ENCODE data around the gene PDE1C.
"Not testable (repeated sequence)": the region's sequence is repeated elsewhere in the genome, so short reads cannot be mapped to it uniquely, and the experiment has no call there.

Gene PDE1C

DNA sequence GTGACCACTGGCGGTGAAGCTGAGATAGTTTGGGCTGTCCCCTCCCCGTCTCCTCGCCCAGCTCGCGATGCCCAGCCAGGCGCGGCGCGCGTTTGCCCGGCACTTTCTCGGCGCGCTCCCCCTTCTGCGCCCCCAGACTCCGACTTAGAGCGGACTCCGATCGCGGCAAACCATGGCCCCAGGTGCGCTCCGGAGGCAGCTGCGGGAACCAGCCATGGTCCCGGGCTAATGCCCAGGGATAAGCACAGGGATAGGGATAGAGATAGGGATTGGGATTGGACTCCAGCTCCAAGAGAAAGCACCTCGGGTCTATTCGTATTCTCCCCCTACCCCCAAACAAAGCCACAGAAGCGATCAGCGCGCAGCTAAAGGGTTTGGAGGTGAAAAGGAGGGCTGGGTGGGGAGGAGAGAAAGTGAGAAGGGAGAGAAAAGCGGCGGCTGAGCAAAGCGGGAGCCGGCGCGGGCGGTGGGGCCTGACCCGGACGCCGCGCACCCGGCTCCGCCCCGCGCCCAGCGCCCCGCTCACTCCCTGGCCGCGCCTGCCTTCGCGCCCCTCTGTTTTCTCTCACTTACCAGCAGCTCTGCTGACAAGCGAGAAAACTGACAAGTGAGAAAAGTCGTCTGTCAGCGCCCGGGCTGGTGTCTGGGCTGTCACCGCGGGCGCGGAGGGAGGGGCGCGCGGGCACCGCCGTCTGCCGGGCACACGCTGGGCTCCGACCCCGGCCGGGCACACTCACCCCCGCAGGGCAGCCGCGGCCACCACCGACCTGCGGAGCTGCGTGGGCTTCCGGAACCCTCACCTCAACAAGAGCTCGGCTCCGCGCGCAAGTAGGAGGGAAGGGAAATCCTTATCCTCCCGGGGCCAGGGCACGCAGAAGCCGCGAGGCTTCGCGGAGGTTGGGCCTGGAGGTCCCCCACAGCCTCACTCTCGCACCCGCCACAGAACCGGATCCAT, at the start of gene PDE1C:
TSS of gene PDE1C (minus strand) at position 2 of the 955 bp plus-strand sequence.
- DNase-seq, result no peak

DNA sequence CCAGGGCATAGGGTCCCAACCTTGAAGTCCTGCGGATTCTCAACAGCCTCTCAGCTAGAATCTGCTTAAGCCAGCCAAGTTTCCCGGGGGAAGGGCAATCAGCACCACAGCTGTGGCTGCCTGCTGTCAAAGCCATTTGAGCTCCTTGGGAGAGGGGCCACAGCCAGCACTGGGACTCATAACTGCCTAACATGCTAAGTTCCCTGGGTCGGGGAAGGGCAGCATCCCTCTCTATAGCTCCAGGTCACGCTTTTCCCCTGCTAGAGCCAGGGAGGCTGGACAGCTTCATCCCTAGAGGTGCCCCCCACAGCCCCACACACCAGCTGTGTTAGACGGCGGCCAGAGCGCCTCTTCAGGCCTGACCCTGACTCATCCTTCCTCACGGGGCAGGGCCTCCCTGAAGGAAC, 49.6 kb upstream of the PDE1C start:
- DNase-seq, result no peak

DNA sequence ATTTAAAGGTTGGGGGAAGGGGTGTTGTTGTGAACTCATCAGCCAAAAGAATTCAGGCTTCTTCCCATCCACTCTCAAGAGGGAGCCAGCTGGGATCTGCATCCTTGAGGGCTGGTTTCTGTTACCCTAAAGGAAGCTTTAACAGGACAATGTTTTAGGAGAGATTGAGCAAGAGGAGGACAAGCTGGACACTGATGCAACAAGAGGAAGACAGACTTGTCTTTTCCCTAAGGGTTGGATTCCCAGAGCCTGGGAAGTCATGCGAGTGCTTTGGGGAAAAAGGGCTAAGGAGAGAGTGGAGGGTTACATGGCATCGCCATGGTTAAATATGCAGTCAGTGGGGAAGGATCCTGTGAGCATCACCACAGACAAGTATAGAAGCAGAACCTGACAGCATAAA, 47.6 kb upstream of the PDE1C start:
- DNase-seq, result no peak

DNA sequence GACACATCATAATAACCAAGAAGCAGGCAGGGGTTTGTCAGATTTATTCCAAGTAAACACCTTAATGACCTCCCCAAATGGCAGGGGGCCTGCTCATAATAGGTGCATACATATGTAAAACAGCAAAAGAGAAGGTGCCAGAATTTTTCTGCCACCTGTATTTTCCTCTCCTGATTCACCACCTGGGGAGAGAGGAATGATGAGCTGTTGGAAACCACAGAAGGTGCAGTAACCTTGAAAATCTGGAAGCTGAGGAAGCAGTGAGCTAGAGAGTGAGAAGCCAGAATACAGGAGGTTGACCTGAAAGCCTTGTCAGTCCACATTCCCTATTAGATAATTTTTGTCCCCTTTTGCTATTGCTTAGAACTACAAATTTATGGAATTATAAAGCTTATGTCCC, 46.2 kb upstream of the PDE1C start:
- DNase-seq, result no peak

DNA sequence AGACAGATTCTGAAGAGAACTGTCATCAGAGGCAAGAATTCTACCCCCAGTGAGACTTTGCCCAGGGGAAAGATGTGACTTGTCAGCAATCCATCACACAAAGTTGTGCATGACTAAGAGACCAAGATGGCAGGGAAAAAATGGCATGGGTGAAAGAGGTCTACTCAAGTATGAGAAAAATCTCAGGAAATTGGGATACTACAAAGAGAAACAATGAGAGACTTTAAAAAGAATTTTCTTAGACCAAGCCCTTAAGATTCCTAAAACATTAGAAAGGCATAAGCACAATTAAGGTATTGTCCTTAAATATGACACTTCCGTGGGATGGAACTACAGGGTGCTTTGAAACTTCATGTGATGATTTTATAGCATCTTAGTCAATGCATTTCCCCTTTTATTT, 45.6 kb upstream of the PDE1C start:
- no peak for DNase-seq

DNA sequence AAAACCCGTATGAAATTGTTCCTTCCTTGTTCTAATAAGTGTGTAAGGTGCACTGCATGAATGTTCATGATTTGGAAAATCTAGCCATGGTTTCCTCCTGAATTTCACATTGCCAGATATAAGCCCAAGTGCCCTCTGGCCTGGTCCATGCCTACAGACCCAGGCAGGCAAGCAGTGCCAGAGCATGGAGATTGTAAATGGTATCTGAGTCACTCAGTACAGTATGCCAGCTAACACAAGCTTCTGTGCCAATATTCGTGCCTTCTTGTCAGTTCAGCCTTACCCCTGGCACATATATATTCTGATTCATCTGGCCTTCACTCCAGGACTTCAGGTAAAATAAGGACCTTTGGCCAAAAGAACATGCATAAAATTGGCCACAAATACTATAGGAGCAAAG, 38.4 kb upstream of the PDE1C start:
- no peak for DNase-seq

DNA sequence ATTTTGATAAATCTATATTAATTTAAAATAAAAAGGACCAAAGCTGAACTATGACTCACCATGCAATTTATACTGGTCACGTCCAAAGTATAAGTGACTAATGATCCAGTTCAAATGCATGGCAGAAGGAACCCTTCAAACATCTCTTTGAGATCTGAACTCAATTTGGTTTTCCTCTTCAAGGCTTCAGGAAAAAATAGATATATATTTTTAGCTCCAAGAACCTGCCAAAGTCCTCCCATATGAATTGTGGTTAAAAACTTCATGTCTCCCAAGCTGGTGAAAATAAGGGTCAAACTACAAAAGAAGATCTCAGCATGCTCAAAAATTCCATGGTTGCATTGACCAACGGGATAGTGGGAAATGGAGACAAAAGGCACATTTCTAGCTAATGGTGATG, 34.6 kb upstream of the PDE1C start:
- DNase-seq, result no peak

DNA sequence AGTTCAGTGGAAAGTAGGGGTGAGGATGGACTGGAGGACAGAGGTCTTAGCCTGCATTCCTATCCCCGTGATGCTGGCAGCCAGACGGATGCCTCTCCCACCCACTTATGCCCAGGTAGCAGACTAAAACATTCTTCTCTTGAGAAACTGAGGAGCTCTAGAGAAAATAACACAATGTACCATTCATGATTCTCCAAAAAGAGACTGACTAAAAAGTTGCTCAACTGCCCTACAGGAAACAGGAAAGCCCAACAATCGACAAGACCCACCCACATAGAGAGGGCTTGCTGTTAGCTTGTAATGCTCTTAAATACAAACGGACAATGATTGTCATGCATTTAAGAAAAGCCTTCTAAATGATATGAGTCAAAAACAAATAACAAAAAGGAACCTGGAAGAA, 33.2 kb upstream of the PDE1C start:
- DNase-seq, result no peak

DNA sequence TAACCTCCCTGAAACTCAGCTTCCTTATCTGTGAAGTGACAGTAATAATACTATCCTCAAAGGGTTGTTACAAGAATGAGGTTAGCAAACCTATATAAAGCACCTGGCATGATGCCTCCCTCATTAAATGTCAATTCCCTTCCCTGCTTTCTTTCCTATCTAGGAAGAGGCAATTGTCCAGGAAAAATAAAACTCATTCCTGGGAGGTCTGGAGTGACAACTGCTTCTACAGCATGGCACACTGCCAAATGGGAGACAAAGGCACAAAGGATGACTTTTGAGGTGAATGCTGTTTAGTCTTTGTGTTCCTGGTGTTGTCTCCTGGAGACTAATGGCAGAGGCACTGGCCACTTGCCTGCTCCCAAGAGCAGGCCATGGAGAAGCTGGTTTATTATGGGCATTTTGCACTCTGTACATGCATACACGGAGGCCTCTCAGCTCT, 32.2 kb upstream of the PDE1C start:
- DNase-seq, result no peak

DNA sequence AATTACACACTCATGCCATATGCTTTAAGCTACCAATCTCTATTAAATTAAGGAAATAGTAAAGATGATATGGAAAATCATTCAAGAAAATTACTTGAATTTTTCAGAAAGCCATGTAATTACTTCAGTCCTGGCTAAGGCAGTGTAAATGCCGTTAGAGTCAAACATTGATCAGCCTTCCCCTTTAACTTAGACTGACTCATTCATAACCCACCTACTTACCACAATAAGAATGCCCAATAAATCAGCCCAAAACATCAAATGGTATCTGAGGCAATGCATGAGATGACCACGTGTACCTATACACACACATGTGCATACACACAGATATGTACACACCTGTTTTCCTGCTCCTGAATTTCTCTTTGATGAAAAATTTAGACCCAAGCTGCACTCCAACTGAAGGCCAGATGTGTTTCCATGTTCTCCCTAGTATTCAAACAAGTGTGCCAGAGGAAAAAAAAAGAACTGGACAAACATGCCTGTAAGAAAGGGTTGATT, 30.2 kb upstream of the PDE1C start:
- DNase-seq, result no peak

DNA sequence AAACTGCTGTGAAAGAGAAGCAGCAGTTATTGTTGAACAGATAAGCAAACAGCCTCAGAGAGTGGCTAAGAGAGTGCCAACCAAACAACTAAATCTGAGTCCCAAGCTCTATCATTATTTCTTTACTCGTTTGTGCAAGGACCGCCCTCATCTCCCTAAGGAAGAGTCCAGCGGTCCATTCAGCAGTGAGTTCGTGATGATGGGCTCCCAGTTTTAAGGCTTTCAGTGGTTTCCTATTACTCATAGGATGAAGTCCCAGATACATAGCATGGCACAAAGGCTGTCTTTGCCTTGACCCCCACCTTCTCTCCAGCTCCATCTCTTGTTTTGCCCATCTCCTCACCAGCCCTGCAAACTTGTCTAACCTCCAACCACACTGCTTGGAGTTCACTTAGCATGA, 24.3 kb upstream of the PDE1C start:
- DNase-seq, result no peak

DNA sequence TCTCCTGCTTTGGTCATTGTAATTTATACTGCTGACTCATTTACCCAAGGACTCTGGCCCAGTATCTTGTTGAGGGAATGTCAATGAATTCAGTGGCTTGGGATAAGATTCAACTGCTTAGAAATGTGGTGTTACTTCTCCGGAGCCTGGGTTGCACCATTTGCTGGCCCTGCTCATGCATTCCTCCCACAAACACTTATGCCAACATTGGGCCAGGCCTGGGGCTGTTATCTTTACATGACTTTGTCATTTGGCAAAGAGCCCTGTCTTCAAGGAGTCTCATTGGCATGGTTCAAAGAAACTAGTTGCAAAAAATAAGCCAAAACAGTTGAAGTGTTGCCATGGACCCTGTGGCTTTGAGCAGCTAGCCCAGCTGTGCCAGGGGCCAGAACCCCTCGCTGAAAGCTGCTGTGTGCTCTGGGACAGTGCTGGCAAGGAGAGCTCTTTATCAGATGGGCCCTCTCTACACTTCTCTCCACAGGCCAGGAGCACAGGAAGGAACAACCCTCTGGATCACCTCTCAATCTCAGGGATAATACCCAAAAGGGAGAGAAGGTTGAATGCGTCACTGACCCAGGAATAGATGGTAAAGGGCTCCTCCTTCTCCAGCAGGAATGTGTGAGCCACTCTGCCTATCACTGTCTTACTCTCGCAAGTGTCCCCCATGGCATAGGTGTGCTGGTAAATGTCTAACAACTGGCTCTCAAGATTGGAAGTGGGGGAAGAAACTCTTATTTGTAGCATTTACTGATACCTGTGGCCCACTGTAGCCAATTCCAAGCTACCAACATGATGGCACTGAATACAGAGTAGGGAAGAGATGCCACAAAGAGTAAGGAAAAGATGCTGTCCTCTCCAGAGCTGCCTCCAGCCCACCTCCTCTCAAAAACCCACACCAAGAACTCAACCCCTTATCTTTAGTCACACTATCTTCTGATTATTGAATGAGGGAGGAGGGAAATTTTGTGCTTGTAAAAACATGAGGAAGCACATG, 23.5 kb upstream of the PDE1C start:
- no peak for DNase-seq

DNA sequence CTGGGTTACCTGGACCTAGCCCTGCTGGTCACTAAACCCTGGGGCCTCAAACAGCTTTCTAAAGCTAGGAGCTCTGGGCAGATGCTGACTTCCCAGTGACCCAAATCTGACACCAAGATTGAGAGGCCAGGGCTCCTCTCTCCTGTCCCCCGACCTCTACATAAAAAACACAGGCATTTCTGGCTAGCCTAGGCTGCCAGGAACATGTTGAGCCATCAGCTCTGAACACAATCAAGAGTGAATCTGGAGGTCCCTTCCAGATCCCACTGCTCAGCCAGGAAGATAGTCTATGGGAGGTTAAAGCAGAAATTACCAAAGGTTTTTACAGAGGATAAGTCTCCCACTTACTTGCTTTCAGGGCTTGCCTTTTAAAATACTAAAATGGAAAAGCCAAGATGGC, 22.1 kb upstream of the PDE1C start:
- DNase-seq, result no peak

DNA sequence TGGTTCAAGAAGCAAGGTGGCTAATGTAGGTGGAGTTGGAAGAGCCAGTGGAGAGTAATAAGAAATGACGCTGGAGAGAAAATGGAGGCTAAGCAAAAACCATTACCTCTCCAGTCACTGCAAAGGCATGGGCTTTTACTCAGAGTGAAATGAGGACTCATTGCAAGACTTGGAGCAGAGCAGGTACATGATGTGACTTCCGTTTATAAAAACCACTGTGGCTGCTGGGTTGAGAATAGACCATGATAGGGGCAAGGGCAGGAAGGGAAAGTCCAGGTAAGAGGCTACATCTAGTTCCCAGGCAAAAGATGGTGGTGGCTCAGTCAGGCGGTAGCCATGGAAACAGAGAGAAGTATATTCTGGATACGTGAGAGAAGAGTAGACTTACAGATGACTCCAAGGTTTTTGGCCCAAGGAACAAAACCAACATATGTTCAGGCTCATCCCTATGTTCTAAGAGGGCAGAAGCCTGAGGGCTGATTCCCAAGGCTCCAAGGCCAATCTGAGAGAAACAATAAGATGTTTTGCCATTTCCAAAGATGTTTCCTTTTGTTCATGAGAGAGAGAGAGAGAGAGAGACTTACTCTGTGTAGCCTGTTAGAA, 21.5 kb upstream of the PDE1C start:
- DNase-seq, result no peak

DNA sequence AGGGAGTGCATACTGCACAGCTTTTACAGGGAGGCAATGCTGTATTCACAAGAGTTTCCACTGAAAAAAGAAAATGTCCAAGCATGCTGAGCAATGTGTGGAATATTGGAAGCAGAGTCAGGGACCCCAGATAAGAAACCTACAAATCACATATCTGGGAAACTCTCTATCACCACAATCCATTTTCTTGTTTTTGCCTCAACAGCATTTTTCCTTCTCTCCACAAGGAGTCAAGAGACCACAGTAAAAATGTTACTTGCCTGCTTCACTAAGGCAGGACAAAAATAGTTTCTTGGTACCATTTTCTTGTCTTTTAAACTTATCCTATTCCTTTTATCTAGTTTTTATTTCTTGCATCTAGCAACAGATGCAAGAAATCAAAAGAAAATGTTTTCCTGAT, 19.5 kb upstream of the PDE1C start:
- no peak for DNase-seq

DNA sequence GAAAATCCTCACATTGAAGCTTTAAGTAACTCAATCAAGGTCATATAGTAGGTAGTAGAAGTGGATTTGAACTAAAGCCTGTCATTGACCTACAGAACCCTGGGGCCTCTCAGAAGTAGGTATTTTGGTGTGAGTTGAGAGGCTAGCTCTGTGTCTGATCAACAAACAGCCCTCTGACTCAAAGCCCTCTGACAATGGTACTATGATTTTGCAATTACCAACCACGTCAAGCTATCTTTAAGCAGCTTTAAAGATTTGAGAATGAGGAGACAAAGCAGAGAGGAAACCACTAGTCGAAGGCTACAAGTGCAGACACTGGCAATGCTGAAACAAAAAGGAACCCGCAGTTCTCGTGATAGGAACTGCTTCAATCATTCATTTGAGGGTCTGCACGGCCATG, 19.0 kb upstream of the PDE1C start:
- DNase-seq, result no peak

DNA sequence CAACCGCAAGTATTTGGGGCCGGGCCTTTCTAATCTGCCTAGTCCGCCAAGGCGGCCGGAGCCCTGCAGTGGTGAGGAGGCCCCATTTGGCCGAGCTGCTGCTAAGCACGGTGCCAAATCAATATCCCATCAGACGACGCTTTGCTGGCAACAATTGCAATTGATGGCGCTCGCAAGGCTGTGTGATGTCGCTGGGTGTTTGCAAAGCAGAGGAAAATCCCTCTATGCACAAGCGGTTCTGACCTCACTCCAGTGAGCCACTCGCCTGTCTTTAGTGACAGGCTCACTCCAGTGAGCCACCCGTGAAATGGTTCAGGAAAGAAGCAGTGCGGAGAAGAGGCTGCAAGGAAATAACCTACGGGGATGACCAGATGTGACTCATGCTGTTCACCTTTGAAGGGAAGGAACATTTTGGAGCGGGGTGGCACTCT, 18.3 kb upstream of the PDE1C start:
- DNase-seq, result no peak

DNA sequence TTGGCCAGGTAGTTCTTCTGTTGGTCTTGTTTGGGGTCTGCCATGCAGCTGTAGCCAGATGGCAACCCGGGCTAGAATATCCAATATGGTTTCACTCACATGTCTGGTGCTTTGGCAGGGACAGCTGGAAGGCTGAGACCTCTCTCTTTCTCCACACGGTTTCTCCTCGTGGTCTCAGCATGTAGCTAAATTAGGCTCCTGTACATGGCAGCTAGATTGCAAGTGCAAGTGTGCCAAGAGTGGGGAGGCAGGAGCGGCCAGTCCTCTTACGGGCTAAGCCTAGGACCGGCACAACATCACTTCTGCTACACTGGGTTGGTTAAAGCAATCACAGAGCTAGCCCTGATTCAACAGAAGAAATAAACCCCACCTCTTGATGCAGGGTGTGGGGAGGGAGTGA, 9.3 kb upstream of the PDE1C start:
- DNase-seq, result no peak

DNA sequence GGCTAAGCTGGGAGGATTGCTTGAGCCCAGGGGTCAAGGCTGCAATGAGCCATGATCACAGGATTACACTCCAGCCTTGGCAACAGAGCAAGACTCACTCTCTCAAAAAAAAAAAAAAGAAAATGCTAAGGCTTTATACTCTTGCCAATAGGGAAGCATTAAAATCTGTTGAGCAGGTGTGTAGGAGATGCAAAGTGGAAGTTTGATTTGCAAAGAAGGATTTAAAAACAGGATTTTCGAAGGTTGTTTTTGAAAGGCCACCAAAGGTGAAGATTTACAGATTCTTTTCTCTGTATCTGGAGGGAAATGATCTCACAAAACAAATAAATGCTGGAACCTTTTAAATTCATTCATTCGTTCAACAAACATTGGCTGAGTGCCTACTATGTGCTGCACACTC, 8.6 kb upstream of the PDE1C start:
- no peak for DNase-seq

DNA sequence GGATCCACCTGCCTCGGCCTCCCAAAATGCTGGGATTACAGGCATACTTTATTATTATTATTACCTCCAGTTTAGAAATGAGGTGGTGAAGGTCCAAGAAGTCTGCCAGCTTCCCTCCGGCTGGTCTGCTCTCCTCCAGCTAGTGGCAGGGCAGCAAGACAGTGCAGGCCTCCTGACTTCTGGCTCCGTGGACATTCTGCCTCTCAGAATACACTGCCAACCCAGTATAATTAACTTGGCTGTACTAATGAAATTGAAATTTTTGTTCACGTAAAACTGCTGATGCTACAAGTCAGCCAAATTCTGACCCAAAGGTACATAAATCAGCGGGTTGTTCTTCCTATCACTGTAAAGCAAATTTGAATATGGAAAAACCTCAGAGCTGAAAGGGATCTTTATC, 7.6 kb upstream of the PDE1C start:
- no peak for DNase-seq

DNA sequence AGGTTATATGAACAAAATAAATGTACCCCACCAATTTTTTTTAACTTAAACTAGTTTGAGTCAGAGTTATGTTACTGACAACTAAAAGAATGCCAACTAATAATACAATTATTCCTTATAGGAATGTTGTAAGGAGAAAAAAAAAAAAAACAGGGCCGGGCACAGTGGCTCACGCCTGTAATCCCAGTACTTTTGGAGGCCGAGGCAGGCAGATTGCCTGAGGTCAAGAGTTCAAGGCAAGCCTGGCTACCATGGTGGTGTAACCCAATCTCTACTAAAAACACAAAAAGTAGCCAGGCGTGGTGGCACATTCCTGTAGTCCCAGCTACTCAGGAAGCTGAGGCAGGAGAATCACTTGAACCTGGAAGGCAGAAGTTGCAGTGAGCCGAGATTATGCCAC, 6.6 kb upstream of the PDE1C start:
- not testable (repeated sequence) for DNase-seq

DNA sequence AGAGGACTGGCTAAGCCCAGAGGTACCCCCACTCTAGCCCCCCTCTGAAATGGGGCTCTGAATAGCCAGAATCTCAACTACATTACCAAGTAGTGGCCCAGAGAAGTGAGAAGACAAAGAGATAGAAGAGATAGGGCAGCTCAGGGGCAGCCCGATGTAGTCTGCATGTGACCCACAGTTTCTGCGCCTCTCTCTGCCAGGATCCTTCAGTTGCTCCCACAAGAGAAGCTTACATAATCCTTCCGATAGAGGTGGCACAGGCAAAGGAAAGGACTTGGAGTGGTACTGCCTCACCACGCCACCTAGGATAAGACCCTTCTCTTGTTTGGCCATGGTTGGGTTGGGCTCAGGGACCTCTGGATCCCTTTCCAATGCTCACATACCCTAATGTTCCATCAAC, 5.4 kb upstream of the PDE1C start:
- DNase-seq, result no peak
